Head of caudate nucleus (tissue), 42 donors: Measurements from ENCODE around the gene KCNK3.

Source experiments
- DNase-seq, 42 donors: peaks; one replicate each; pipeline versions ENCODE4 v3.0.0 to v3.0.0-alpha.2; 2020 to 2021; ENCODE audit warnings: mixed read lengths in 7 of 42
- intact Hi-C: fragments of 100-400 bp; cut with DNase I; formaldehyde crosslinking; loops from one replicate; pipeline ENCODE4 v1.15.0; 2022

KCNK3 gene

DNA sequence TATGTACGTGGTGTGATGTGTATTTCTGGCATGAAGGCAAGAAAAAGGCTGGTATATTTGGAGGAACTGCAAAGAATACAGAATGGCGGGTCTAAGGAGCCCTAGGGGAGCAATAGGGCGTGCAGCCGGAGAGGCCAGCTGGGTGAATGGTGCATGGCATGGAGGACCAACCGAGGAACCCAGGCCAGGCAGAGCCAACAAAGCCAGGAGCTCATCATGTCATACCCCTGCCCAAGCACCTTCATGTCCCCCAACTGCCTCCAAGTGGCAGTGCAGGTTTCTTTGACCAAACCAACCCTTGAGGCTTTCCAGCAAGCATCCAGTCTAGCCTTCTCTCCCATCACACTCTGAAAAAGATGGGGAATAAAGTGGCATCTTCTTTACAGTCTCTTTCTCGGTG is 8.9 kb upstream of the KCNK3 start:
- intact Hi-C loops = no loop called here
- peak in 1 of 42 donors; percentile 17 for DNase-seq

DNA sequence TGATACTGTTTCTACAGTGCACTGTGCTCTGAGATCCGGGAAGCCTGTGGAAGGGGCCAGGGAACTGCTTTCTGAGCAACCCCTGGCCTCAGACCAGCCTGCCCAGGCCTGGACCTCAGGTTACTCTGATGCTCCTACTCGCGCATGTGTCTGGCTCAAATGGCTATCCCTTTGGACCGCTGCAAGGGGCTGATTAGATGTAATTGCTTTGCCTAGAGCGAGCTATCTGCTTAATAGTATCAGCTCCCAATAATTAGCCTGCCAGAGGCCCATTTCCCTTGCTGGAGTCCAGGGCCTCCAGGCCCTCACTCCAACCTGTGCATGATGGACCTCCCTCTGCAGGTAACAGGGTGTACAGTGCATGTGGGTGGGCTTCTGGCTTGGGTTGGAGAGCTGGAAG is 7.2 kb upstream of the KCNK3 start:
- intact Hi-C loops = no loop called here

DNA sequence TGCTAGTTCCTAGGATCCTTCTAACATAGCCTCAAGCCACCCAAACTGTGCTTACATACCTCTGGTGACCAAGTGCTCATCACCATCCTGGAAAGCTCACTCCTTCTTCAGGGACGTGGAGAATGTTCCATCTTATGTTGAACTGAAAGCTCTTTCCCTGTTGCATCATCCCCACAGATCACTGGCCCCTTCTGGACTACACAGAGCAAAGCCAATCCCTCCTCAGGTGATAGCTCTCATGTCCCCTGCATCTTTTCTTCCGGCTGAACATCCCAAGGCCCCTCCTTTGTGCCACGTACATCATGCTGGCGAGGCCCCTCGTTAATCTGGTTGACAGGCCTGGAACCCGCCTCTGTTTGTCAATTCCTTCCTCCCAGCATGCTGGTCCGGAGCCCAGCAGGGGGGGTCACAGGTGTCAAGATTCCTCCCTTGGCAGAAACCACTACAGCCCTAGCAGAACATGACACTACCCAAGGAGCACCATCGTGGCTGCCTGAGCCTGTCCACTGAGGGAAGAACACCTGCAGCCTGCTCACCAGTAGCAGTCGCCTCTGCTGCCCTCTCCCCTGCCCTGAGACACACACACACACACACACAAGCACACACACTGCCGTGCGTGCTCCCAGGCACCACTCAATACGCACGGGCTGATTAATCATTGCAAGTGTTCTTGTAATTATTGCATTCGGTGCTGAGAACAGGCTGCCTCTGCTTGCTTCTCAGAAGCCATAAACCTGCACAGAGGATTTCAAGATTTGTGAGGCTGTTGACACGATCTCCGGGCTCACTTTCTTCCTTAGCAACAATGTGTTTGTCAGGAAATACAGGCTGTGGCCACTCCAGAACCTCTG is 6.3 kb upstream of the KCNK3 start:
- no peak for DNase-seq
- intact Hi-C loops = no loop called here

More for the DNA sequence above, 7.2 kb upstream of the KCNK3 start:
- no peak for DNase-seq

DNA sequence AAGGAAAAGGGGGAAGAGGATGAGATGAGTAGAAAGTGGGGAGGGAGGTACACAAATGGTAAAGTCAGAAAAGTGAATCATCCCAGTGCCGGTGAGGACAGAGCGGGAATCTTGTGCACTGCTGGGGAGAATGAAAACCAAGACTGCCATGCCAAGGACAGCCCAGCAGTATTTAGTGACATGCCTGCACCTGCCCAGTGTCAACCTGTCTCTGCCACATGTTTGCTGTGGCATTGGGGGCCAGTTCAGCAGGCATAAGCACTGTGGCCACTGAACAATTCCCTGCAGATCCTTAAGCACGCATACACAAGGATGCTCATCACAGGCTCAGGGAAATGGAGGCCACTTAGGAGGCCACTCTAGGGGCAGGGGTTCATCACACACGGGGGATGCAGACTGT is 5.2 kb upstream of the KCNK3 start:
- intact Hi-C loops = no loop called here
- DNase-seq = no peak

DNA sequence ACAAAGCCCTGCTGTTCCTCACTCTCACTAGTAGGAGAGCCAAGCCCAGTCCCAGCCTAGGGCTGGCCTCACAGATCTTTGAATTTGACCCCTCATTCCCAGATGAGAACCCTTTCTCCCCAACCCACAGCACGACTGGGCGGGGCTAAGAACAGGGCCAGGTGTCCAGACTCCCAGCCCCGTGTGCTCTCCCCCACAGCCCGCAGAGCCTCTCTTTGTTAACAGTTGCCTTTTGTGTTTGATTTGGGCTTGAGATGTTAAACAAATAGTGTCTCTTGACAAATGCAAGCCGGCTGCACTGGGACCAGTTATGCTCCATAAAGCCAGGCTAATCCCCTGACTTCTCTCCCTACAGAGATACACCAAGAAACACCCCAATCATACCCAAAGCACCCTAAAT is 4.7 kb upstream of the KCNK3 start:
- intact Hi-C loops = no loop called here
- no peak for DNase-seq

DNA sequence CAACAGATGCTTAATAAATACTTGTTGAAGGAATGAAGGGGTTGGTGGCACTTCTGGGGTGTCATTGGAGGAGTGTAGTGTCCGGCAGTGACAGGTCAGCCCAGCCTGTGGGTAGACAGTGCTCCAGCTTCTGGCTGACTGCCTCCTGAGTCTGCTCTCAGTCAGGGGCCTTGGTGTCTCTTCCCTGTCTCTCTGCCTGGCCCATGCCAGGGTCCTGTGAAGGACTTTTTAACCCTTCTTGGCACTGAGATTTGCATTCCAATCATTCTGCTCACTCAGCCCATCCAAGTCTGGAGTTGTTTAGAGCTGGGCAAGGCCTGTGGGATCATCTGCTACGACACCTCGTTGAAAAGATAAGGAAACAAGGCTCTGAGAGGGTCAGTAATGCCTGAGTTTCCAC is 1.4 kb upstream of the KCNK3 start:
- DNase-seq = no peak
- intact Hi-C loops = no loop called here

DNA sequence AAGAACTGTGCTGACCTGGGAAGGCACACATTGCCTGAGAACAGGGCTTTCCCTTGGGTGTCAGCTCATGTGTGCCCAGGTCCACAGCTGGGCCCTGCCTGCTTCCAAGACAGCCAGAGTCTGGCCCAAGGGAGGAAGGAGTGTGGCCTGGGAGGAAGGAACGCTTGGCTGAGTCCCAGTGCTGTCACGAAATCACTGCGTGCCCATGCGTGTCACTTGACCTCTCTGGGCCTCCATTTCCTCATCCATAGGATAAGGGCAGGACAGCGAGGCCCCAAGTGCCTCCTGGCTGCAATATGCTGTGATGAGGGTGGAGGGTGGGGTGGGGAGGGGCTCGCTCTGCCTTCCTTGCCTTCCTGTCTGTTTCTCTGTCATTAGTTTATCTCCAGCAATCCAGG is 642 bp upstream of the KCNK3 start:
- DNase-seq = no peak
- intact Hi-C loops = no loop called here

DNA sequence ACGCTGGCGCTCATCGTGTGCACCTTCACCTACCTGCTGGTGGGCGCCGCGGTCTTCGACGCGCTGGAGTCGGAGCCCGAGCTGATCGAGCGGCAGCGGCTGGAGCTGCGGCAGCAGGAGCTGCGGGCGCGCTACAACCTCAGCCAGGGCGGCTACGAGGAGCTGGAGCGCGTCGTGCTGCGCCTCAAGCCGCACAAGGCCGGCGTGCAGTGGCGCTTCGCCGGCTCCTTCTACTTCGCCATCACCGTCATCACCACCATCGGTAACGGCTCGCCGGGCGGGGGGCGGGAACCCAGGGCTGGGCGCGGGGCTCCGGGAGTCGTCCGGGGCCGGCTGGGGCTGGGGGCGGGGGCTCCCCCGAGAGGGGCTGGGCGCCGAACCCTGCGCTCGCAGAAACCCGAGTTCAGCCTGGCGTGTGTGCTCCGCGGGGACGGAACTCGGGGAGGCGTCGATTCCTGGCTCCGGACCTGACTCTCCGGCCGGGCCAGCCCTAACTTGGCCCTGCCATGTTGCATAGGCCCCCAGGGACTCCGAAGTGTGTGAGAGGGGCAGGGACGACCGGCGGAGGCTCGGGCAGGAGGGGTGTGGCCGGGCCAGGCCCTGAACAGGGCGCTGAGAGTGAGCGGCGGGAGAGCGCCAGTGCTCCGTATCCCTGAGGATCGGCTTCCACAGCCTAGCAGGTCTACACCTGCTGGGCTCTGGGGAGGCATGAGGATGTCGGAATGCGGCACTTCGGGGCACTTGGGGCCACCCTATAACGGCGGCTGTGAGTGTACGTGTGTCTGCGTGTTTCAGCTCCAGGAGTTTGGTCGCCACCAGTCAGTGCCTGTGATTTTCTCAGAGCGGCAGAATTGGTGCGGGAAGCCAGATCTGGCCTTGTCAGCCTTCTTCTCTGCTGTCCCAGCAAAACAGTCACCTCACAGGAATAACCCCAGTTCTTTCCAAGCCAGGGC is 651 bp downstream of the KCNK3 start:
- intact Hi-C loops = no loop called here

DNA sequence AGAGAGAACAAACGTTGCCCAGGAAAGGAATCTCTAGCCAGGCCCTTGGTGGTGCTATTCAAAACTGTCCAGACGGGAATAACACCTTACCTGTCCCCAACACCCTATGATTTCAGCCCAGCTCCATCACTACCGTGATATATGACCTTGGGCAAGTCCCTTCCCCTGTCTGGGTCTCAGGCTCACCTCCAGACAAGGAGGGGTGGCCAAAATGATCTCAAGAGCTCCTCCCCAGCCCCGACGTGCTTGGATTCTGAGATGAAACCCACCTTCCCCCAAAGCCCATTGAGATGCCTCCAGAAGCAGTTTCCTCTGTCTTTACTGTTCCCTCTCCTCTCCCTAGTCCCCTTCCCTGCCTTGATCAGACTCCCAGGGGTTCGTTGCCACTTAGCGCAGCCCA is 1.5 kb downstream of the KCNK3 start:
- intact Hi-C loops = no loop called here
- no peak for DNase-seq

More for the DNA sequence above, 651 bp downstream of the KCNK3 start:
- DNase-seq = peak in 19 of 42 donors; percentile 6 to 47 (median 20)

DNA sequence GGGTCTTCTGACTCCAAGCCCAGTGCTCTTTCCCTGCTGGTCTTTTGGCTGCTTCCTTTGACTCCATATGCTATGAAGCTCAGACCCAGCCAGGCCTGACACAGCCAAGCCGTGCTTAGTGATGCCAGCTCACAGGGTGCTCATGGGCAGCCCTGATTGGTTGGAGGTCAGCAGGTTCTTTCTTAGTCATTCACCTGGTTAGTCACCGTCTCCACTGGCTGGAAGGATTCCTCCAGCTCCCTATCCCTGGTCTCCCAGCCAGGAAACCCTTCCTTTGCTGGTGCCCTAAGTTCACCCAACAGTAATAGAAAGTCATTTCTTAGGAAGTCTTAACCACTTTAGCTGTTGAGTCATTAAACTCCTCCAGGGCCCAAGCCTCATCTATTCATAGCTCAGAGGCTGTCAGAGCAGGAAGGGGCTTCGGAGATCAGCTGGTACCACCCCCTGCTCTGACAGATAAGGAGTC is 3.9 kb downstream of the KCNK3 start:
- peak in 24 of 42 donors; percentile 5 to 61 (median 38) for DNase-seq
- intact Hi-C loops = no loop called here

DNA sequence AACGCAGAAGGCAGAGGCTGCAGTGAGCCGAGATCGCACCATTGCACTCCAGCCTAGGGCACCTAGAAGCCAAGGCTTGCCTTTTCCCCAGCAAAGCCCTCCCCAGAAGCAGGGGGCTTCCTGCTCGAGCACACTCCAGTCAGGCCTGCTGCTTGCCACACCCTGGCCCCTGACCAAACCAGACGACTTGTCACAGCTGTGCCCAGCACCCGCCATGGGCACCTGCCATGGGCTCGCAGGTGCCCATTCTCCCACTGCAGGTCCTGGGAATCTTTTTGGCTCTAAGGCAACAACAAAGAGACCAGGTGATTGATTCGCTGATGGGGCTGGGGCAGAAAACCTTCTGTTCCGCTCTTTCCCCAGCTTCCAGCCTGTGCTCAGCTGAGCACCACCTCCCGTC is 4.9 kb downstream of the KCNK3 start:
- intact Hi-C loops = no loop called here
- DNase-seq = no peak

DNA sequence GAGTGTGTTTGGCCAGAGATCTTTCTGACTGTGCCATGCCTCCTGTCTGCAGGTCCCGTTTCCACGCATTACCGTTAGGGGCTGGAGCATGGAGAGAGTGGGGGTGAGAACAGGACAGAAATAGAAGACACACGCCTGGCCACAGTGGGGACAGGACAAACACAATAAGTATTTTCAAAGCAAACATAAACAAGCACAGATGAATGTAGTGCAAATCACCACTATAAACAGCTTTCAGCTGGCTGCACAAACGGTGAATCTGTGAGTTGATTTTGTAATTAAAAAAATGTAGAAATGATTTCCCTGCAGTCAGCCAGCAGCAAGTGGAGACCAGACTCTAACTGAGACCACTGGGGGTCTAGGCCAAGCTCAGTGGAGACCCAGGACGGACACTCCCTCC is 6.8 kb downstream of the KCNK3 start:
- no peak for DNase-seq
- intact Hi-C loops = no loop called here

DNA sequence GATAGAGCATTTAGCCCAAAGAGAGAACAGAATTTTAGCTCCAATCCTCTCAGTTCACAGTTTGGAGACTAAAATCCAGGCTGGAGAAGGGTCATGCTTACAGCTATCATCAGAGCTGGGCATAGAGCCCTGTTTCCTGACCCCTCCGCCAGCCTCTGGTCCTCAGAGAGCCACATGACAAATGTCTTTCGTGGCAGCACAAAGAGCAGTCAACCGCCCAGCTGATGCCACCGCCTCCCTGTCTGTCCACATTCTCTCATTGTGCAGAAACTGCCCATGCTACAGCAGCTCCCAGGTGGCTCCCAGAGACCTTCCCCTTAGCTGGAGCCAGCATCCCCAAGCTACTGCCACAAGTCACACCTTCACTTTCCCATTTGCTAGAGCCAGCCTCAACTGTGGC is 7.6 kb downstream of the KCNK3 start:
- no peak for DNase-seq
- intact Hi-C loops = no loop called here

DNA sequence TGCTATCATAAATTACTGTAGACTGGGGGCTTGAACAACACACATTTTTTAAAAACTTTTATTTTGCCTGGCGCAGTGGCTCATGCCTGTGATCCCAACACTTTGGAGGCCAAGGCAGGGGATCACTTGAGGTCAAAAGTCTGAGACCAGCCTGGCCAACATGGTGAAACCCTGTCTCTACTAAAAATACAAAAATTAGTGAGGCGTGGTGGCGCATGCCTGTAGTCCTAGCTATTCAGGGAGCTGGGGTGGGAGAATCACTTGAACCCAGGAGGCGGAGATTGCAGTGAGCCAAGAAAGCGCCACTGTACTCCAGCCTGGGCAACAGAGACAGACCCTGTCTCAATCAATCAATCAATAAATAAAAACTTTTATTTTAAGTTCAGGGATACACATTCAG is 9.1 kb downstream of the KCNK3 start:
- DNase-seq = no peak
- intact Hi-C loops = no loop called here

DNA sequence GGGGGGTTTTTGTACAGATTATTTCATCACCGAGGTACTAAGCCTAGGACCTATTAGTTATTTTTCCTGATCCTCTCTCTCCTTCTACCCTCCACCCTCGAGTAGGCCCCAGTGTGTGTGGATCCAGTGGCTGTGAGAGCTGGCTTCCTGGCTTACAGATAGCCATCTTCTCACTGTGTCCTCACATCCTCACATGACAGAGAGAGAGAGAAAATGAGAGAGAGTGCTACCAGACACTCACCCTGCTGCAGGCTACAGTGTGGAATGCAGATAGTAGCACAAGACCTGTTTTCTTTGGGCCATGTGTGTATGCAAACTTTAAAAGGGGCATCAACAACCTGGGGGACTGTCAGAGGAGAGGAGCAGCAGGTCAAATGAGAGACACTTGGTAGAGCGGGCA is 9.5 kb downstream of the KCNK3 start:
- DNase-seq = no peak
- intact Hi-C loops = no loop called here

DNA sequence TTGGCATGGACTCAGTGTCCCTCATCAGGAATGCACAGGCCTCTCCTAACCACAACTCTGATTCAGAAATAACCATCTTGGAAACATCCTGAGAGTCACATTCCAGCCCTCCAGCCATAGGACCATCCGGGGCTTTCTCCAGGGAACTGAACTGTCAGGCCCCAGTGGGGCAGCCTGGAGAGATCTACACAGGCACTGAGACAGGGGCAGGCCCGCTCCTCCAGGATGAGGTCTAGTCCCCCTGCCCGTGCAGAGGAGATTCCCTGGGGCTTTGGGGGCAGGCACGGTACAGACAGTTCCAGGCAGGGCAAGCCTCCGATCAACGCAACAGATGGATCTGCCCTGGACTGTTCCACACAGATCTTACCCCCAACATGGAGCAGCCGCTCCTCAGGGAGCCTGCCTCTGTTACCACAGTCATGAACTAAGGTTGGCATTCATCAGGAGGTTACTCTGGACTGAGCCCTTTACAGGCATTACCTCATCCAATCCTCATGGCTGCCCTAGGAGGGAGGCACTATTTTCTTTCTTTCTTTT is 12.0 kb downstream of the KCNK3 start:
- intact Hi-C loops = no loop called here
- no peak for DNase-seq

DNA sequence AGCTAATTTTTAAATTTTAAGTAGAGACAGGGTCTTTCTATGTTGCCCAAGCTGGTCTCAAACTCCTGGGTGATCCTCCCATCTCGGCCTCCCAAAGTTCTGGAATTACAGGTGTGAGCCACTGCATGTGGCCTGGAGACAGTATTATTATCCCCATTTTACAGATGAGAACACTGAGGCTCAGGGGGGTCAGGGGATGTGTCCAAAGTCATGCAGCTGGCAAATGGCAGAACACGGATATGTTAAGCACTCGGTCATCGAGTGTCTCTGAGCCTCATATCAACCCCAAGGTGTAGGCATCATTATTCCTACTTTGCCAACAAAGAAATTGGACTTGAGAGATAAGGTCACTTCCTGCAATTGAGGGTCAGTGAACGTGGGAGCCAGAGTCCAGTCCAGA is 12.6 kb downstream of the KCNK3 start:
- intact Hi-C loops = no loop called here
- DNase-seq = no peak

DNA sequence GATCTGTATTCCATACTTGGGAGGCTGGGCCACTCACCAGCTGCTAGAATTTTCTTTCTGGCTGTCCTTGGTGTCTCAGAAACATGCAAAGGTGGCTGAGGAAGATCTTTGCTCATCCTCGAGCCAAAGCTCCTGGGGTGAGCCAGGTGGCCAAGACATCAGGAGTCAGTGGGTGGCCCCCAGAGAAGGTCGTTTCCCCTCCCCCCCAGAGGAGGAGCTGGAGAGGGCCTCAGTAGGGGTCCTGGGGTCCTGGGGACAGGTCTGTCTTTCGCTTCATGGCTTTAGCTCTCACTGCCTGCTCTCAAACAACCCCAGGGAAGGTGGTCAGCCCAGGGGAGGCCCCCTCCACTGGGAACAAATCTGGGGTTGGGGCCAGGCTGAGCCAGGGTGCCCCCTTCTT is 13.6 kb downstream of the KCNK3 start:
- DNase-seq = no peak
- intact Hi-C loops = no loop called here

DNA sequence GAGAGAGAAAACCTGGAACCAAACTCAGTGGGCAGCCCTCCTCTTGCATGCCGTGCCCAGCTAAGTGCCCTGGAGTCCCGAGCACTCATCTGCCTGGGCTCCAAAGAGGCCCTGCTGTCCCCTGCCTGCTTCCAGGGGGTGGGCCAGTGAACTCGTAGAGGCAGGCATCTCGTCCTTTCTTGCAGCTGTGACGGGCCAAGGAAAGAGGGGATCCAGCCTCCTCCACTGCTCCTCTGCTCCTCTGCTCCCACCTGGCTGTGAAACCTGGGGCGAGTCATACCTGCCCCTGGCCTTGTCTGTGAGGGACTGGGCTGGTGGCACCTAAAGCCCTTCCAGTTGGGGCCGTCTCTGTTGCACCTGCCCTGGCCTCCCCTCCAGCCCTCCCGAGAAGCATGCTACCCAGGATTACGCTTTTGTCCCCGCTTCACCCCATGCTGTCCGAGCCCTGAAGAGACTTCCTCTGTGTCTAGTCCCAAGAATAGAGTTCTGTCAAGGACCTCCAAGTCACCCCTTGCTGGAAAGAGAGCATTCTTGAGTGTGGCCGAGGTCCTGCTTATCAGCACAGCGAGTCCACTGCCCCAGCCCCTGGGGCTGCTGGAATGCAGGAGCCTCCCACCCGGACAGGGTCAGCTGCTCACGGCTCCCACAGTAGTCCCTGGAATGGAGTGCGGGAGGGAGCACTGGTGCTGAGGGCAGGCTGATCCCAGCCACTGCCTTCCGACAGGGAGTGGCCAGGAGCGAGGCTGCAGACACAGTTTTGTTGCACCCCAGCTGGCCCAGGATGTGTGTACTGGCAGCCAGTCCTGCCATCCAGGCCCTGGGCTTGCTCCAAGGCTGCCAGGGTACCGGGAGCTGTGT is 14.3 kb downstream of the KCNK3 start:
- intact Hi-C loops = no loop called here
- peak in 1 of 42 donors; percentile 13 for DNase-seq
